K562 (cell line): ENCODE measurements around the gene WARS2. TPM values are rescaled to one million over a fixed set of nuclear protein-coding genes. Genes with fewer than 3 reads are reported as not detected.
"Not testable (repeated sequence)": the region's sequence is repeated elsewhere in the genome, so short reads cannot be mapped to it uniquely, and the experiment has no call there.

Experiments used
- ATAC-seq: fragments of 200-7000 bp; cut with Tn5 transposase; 3 replicates; pipeline ENCODE4 v1.9.1; 2020; ENCODE audit warnings: moderate library complexity
- BruUV-seq: library from RNA; stranded (reverse); fragments of 400-500 nt; replicated peaks from 2 replicates; lab custom pipeline; 2021; lab: Mats Ljungman, UMichigan
- CTCF ChIA-PET: fragments of 300-600 bp; formaldehyde crosslinking; extraction: SDS; loops from one replicate; lab custom pipeline; 2021; ENCODE audit warnings: low intra/inter-chr PET ratio; lab: Yijun Ruan, JAX
- POLR2A ChIA-PET: fragments of 300-600, 350-650 bp; sonication (Branson Sonifier 250); formaldehyde crosslinking; extraction: SDS; loops from one replicate; lab custom pipeline; 2021; ENCODE audit warnings: antibody characterized with exemption, inconsistent platforms; lab: Yijun Ruan, JAX
- DNase-seq, 4 experiments: peaks; one replicate each; pipeline versions ENCODE4 v3.0.0 to v3.0.0-alpha.2; 2011 to 2018; ENCODE audit warnings: low spot score in 3 of 4, mixed read lengths in 3 of 4; ENCODE audit errors: extremely low read depth in 1 of 4
- FAIRE-seq: peaks from 2 replicates; lab custom pipeline; 2011; peaks lifted over from hg19 to GRCh38; lab: Jason Lieb, UNC
- H2AFZ ChIP-seq: 2 replicates; pipeline ENCODE4 v1.6.0; 2011; ENCODE audit warnings: low read depth, low read length, control low read depth, inconsistent platforms
- H3K27ac ChIP-seq: fragments of 200-600 bp; 3 replicates; pipeline ENCODE4 v1.8.0; 2011; ENCODE audit warnings: low read depth, mild to moderate bottlenecking, control low read depth, inconsistent platforms, low read length, moderate library complexity, mixed read lengths; ENCODE audit errors: extremely low read depth
- H3K27me3 ChIP-seq, 2 experiments: fragments of 300-600 bp in 1 of 2; 2 replicates in 1 of 2; 3 replicates in 1 of 2; pipeline versions ENCODE4 v1.6.0 to v1.8.0; 2011; ENCODE audit warnings: inconsistent platforms in 2 of 2, low read length in 2 of 2, mild to moderate bottlenecking in 1 of 2, mixed read lengths in 1 of 2, moderate library complexity in 1 of 2; ENCODE audit not compliant: control insufficient read depth in 2 of 2, insufficient read depth in 2 of 2
- H3K36me3 ChIP-seq: fragments of 300-600 bp; 3 replicates; pipeline ENCODE4 v1.8.0; 2011; ENCODE audit warnings: mild to moderate bottlenecking, low read length, inconsistent platforms; ENCODE audit not compliant: control insufficient read depth, insufficient read depth
- H3K4me1 ChIP-seq, 2 experiments: fragments of 200-600 bp in 1 of 2; replicated peaks in 1 of 2; 2 replicates in 1 of 2; 3 replicates in 1 of 2; pipeline versions ENCODE4 v1.5.1 to v1.8.0; 2011; ENCODE audit warnings: inconsistent platforms in 2 of 2, low read length in 2 of 2, mild to moderate bottlenecking in 1 of 2, mixed read lengths in 1 of 2, moderate library complexity in 1 of 2; ENCODE audit not compliant: control insufficient read depth in 2 of 2, insufficient read depth in 2 of 2
- H3K4me2 ChIP-seq: 2 replicates; pipeline ENCODE4 v1.6.1; 2011; ENCODE audit warnings: low read length, control low read depth, inconsistent platforms, mixed read lengths; ENCODE audit not compliant: insufficient read depth
- H3K4me3 ChIP-seq: fragments of 200-600 bp; sonication (generic), shearing (Covaris generic); 2 replicates; pipeline ENCODE4 v1.5.1; 2016; ENCODE audit warnings: control low read depth, inconsistent platforms
- H3K79me2 ChIP-seq: fragments of 200-600 bp; 3 replicates; pipeline ENCODE4 v1.8.0; 2011; ENCODE audit warnings: low read length, inconsistent platforms; ENCODE audit not compliant: control insufficient read depth, insufficient read depth
- H3K9ac ChIP-seq, 2 experiments: 2 replicates each; pipeline versions ENCODE4 v1.6.0 to v1.6.1; 2011; ENCODE audit warnings: low read depth in 2 of 2, low read length in 2 of 2, control low read depth in 1 of 2, inconsistent platforms in 1 of 2, mild to moderate bottlenecking in 1 of 2, mixed read lengths in 1 of 2; ENCODE audit not compliant: insufficient read depth in 1 of 2
- H3K9me1 ChIP-seq: one replicate; pipeline ENCODE4 v1.6.0; 2011; ENCODE audit warnings: inconsistent platforms, mild to moderate bottlenecking, low read length, moderate library complexity; ENCODE audit not compliant: control insufficient read depth, insufficient read depth
- H3K9me3 ChIP-seq: replicated peaks from 2 replicates; pipeline ENCODE4 v1.5.1; 2011; ENCODE audit warnings: low read depth, low read length, inconsistent platforms; ENCODE audit not compliant: control insufficient read depth, insufficient read depth
- H4K20me1 ChIP-seq: replicated peaks from 2 replicates; pipeline ENCODE4 v1.6.1; 2011; ENCODE audit warnings: low read length, inconsistent platforms, mixed read lengths; ENCODE audit not compliant: control insufficient read depth, insufficient read depth
- BACH1 ChIP-seq: fragments of 200-800 bp; sonication (Bioruptor generic); IDR thresholded peaks from 2 replicates; pipeline ENCODE4 v1.6.1; 2016; ENCODE audit warnings: missing genetic modification characterization, missing compliant biosample characterization
- BCOR ChIP-seq: fragments of 450-650 bp; IDR thresholded peaks from 2 replicates; pipeline ENCODE4 v1.6.1; 2016
- FUS ChIP-seq: fragments of 200-400 bp; formaldehyde crosslinking; optimal IDR thresholded peaks from 2 replicates; pipeline ENCODE3; 2017; ENCODE audit warnings: low read depth, low read length
- HINFP ChIP-seq: fragments of 450-650 bp; conservative IDR thresholded peaks from 2 replicates; pipeline ENCODE4 v1.6.1; 2016; ENCODE audit warnings: missing genetic modification characterization, low read depth, mild to moderate bottlenecking, control low read depth, missing compliant biosample characterization
- KLF6 ChIP-seq: fragments of 250-450 bp; sonication (Bioruptor Pico); IDR thresholded peaks from 2 replicates; pipeline ENCODE4 v1.4.0; 2020; ENCODE audit warnings: mild to moderate bottlenecking, moderate library complexity, borderline replicate concordance
- SMARCC2 ChIP-seq: fragments of 450-650 bp; IDR thresholded peaks from 2 replicates; pipeline ENCODE4 v1.6.1; 2017; ENCODE audit warnings: antibody characterized with exemption, moderate library complexity, mild to moderate bottlenecking, low read depth
- TFAM ChIP-seq: fragments of 250-450 bp; sonication (Bioruptor Pico); conservative IDR thresholded peaks from 2 replicates; pipeline ENCODE4 v1.5.0; 2021; ENCODE audit warnings: mild to moderate bottlenecking, moderate library complexity
- THAP12 ChIP-seq: fragments of 250-450 bp; sonication (Bioruptor Pico); IDR thresholded peaks from 2 replicates; pipeline ENCODE4 v1.9.0; 2021; ENCODE audit warnings: mild to moderate bottlenecking, inconsistent platforms
- ZNF354B ChIP-seq: fragments of 250-450 bp; sonication (Bioruptor Pico); IDR thresholded peaks from 2 replicates; pipeline ENCODE4 v1.4.0; 2020
- ZNF41 ChIP-seq: fragments of 250-450 bp; sonication (Bioruptor Pico); conservative IDR thresholded peaks from 2 replicates; pipeline ENCODE4 v1.4.0; 2020; ENCODE audit warnings: mild to moderate bottlenecking
- ZNF507 ChIP-seq: conservative IDR thresholded peaks from 2 replicates; pipeline ENCODE4 v1.6.1; 2017; ENCODE audit warnings: missing genetic modification characterization, missing compliant biosample characterization
- ZNF584 ChIP-seq: fragments of 200-800 bp; sonication (Bioruptor generic); IDR thresholded peaks from 2 replicates; pipeline ENCODE4 v1.6.1; 2016; ENCODE audit warnings: low read depth, mild to moderate bottlenecking, missing genetic modification characterization, missing compliant biosample characterization
- WGBS: fragments of 100-300 bp; shearing (Covaris generic); methylation state at CpG from one replicate; pipeline ENCODE4 v1.1.6; 2016; ENCODE audit warnings: low coverage, mixed read lengths; ENCODE audit not compliant: insufficient coverage; ENCODE audit errors: missing lambda C conversion rate; 5-methylcytosine and 5-hydroxymethylcytosine counted together
- in situ Hi-C: fragments of 300-500 bp; cut with MboI; formaldehyde crosslinking; loops from 4 replicates; pipeline ENCODE4 v1.15.0; 2018; ENCODE audit warnings: inconsistent platforms, mixed read lengths
- intact Hi-C: fragments of 100-400 bp; cut with micrococcal nuclease; formaldehyde crosslinking; loops from 2 replicates; pipeline ENCODE4 v1.14.2; 2022
- polyA plus RNA-seq, 8 experiments: library from polyadenylated mRNA; depleted of rRNA in 4 of 8; stranded (reverse) in 5 of 8; unstranded in 3 of 8; fragments of >200 nt; fragmentation: Nextera tagmentation in 2 of 8; fragmentation: Illumina TruSeq in 1 of 8; extraction: Ambion mirVana in 2 of 8; extraction: Trizol in 1 of 8; gene quantifications; 2 replicates each; pipeline versions ENCODE4 v1.2.1 to v1.2.3, GENCODE V29; 2011 to 2014; ENCODE audit warnings: inconsistent platforms in 1 of 8, missing spikeins in 1 of 8
- total RNA-seq, 7 experiments: library from RNA; depleted of rRNA in 6 of 7; stranded (reverse); fragments of >200 nt in 6 of 7; fragmentation: Illumina TruSeq in 2 of 7; extraction: Trizol in 2 of 7; gene quantifications; 2 replicates each; pipeline versions ENCODE4 v1.2.1 to v1.2.3, GENCODE V29; 2011 to 2021; ENCODE audit warnings: low replicate concordance in 1 of 7

WARS2 gene
- total and polyA plus RNA-seq, 9 of the 15 experiments (the other 6 are each of a cell fraction or from before 2014, with no cell fraction given): 5.7 to 18.0 (median 16.9) TPM

GRCh38 chr1:119155069-119155468, 14.6 kb upstream of the WARS2 start:
- 65% methylated on average over 4 of the region's 4 CpGs for WGBS
- H3K79me2 ChIP-seq, CTCF ChIA-PET, H3K4me2 ChIP-seq, H3K4me3 ChIP-seq: not testable (repeated sequence)
- TF ChIP-seq ZNF354B (CRISPR knock-in tag) (peak; percentile 79), ZNF507 (tag) (peak; percentile 96)
- TF ChIP-seq, all 486 proteins: peak for 2; not testable (repeated sequence) for 484
- intact Hi-C loops, H4K20me1 ChIP-seq, H3K9me1 ChIP-seq, H3K27ac ChIP-seq, POLR2A ChIA-PET, H2AFZ ChIP-seq, FAIRE-seq, ATAC-seq, H3K9ac ChIP-seq, BruUV-seq, in situ Hi-C loops, H3K9me3 ChIP-seq, H3K27me3 ChIP-seq, DNase-seq, H3K4me1 ChIP-seq: not testable (repeated sequence)
- H3K36me3 ChIP-seq: peaks cover 19% of the 10 kb centered on the region

GRCh38 chr1:119150150-119150549, 9.7 kb upstream of the WARS2 start:
- Histone ChIP-seq H3K27me3 (no peaks in the 10 kb centered on the region), H3K9me1 (no peaks in the 10 kb centered on the region), H3K27ac (no peak overlapping the region), H3K4me3 (no peak overlapping the region), H3K36me3 (peaks cover 6% of the 10 kb centered on the region; the same call in 1 of the 3 replicates), H3K4me1 (peaks cover 0 to 12% of the 10 kb centered on the region in 2 experiments; a peak in 2 of 5 replicates), H2AFZ (no peak overlapping the region), H3K4me2 (no peak overlapping the region), H4K20me1 (no peaks in the 10 kb centered on the region), H3K9ac (no peak overlapping the region), H3K9me3 (no peaks in the 10 kb centered on the region), H3K79me2 (no peaks in the 10 kb centered on the region)
- ChIA-PET CTCF (no interaction called here), POLR2A (interaction anchor here (0.6 to 1.8 kb wide), 2 partner anchors 9 to 10 kb away, joined by 4 to 8 read pairs; partner anchors contain the start of gene WARS2)
- DNase-seq: no peak
- no peak for ATAC-seq
- no peak for FAIRE-seq
- intact Hi-C loops: no loop called here
- TF ChIP-seq HINFP (tag) (no peak), BCOR (no peak), FUS (no peak), BACH1 (tag) (no peak), SMARCC2 (no peak), ZNF584 (CRISPR knock-in tag) (no peak), ZNF41 (no peak), TFAM (CRISPR knock-in tag) (no peak), KLF6 (CRISPR knock-in tag) (no peak), THAP12 (CRISPR knock-in tag) (no peak)
- WGBS: 100% methylated on average over 1 of the region's 1 CpG
- in situ Hi-C loops: no loop called here
- no TSS peak for BruUV-seq
